ENCODE measurements around the gene SLC41A3. TPM values are rescaled to one million over a fixed set of nuclear protein-coding genes. Genes with fewer than 3 reads are reported as not detected.
"Not testable (repeated sequence)": the region's sequence is repeated elsewhere in the genome, so short reads cannot be mapped to it uniquely, and the experiment has no call there.

Gene SLC41A3
- total RNA-seq, 1 donor from 2014 or later = 18.0 TPM

- intact Hi-C loops (cut with micrococcal nuclease) = no loop called here
These were observed 123.3 kb downstream of the SLC41A3 start for GRCh38 chr3:125960456-125961288.

- intact Hi-C loops (cut with micrococcal nuclease) = no loop called here
These were observed 123.9 kb downstream of the SLC41A3 start for GRCh38 chr3:125960066-125960424.

- intact Hi-C loops (cut with micrococcal nuclease) = no loop called here
These were observed 124.4 kb downstream of the SLC41A3 start for GRCh38 chr3:125959317-125960065.

- intact Hi-C loops (cut with micrococcal nuclease) = no loop called here
These were observed 125.2 kb downstream of the SLC41A3 start for GRCh38 chr3:125958511-125959316.

- intact Hi-C loops (cut with micrococcal nuclease) = no loop called here
These were observed 126.0 kb downstream of the SLC41A3 start for GRCh38 chr3:125957674-125958510.

GRCh38 chr3:125957020-125957419 is 126.9 kb downstream of the SLC41A3 start:
- intact Hi-C loops (cut with micrococcal nuclease) = not testable (repeated sequence)

Other genes starting within 250 kb of the SLC41A3 start
- not detected in 2 replicates for gene ROPN1B, start 114.9 kb downstream of the SLC41A3 start, total RNA-seq
- gene ALDH1L1, start 96.5 kb upstream of the SLC41A3 start, total RNA-seq = not detected in 2 replicates

Measured in T-helper 1 cell treated with Interleukin-12 subunit alpha and Interleukin-12 subunit beta and Interleukin-4 antibody, amounts not matched to agents 30 ng/mL and 1 ng/mL, for 36 hours (primary cell).